HG03521 (cell line): Measurements from ENCODE around the gene LBHD2.

ENCODE experiments used
- ATAC-seq: cut with Tn5 transposase; IDR thresholded peaks from one replicate; pipeline ENCODE4 v1.9.1; 2021; ENCODE audit warnings: mild to moderate bottlenecking, moderate library complexity; ENCODE audit not compliant: unreplicated experiment

The LBHD2 gene

DNA sequence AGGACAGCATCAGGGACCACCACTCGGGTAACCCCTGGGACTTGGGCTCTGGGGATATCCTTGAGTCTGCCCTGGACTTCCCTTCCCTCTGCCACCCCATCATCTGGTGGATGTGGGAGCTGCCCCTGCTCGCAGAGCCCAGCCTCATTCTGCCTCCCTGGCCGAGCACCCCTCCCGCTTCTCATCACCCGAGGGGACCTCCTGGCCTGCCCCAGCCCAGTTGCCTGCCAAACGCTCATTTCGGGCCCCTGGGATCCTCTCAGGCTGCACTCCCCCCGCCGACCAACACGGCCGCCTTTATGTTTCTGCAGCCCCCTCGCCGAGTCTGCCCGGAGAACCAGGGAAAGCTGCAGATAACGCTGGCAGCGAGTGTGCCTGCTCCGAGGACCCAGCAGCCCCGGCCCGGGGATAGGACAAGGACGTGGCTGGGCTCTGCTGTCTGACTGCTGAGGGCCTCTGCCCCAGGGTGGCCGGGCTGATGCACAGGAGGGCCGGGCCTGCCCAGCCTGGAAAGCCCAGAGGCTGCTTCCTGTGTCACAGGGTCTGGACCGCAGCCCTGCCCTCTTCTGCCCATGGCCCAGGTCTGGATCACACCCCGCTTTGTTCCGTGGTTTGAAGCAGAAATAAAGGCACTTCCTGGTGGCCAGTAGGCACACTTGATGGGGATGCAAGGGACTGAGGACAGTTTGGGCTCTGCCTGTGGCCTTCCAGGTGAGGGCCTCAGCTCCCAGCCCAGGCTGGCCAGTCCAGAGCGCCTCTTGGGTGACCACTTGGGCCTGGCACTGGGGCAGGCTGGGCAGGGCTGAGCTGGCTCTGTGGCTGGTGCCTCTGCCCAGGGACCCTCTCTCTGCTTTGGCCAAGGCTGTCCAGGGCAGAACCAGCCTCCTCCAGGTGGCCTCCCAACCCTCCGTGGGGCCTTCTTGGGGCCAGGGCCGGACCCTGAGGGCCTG lies 5.7 kb downstream of the LBHD2 start:
- ATAC-seq = no peak

DNA sequence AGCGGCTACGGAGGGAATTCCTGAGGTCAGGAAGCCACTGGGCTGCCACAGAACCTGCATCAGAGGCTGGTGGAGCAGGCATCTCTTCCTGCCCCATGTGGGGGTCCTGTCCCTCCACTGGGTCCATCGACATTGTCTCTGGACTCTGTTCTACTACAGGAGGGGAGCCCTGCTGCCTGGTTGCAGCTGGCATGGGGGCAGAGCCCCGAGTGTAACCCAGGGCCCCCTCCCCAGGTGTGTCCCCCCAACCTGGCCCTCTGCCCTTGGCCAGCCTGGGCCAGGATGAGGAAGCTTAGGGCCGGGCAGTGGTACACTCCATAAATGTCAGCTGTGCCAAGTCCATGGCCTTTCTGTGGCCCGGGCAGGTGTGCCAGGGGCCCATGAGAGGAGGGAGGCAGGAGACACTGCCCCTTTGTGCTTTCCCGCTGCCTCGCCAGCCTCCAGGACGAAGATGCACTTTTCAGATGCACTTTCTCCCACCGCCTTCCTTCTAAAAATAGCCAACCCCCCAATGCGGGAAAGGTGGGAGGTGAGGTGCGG lies 6.5 kb downstream of the LBHD2 start:
- ATAC-seq = no peak

DNA sequence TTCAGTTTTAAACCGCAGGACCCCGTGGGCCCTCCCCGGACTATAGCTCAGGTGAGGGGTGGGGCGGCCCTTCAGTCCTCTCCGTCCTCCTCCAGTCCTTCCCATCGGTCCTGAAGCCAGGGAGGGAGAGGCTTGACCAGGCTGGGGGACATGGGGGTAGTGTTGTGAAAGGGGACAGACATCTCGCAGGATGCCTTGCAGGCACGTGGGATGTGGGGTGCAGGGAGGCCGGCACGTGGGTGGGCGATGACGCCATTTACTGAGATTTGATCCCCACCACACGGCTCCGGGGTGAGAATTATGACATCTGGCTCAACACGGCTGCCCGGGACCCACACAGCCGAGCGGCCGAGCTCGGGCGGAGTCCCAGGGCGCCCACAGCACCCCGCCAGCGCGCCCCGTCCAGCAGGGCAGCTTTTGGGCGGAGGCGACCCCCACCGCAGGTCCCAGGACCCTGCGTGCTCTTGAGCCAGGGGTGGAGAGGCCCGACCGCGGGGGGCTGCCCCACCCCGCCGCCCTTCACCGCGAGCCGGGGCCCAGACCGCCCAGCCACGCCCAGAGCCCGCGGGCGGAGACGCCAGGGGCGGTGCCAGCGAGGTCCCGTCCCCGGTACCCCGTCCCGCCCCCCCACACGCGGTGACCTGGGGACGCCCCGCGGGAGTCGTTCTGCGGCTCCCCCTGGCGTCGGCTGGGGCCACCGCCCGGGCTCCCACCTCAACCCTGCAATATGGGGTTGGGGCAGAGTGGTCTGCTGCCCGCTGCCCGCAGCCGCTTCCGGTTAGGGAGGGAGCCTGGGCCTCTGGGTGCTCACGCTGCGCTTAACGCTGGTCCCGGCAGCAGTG lies 7.3 kb downstream of the LBHD2 start:
- ATAC-seq = no peak

DNA sequence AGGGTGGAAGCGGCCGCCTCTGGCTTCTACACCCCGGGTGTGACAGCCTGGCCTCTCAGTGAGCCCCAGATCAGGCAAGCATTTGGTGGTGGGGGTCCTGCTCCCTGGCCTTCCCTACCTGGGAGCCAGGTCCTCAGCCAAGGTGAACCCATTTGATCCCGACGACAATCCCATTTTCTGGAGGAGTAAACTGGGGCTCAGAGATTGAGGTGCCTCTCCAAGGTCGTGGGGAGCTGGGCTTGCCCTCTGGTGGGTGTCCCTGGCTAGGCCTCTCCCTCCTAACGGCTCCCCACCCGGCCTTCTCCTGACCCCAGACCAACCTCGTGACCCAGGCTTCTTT lies 7.8 kb downstream of the LBHD2 start:
- ATAC-seq = no peak

DNA sequence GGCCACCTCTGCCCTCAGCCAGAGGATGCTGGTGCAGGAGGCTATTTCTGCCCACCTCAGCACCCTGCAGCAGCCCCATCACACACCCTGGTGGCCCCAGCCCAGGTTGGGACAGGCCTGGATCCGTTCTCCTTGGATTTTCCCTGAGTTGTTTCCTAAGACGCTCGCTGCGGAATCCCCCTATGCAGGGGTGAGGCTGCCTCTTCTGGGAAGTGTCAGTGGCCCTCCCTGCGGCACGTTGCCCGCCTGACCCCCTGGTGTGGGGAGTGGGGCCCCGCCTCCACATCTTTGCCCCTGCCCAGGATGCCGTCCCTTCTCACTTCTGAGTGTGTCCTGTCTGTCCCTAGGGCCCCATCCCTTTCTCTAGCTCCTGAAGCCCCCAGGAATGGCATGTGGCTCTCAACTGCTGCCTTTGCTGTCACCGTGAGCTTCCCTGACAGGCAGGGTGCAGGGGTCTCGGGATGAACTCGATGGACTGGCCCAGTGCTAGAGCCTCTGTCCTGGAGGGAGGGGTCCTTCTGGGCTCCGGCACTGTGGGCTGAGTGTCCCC lies 9.9 kb downstream of the LBHD2 start:
- no peak for ATAC-seq

DNA sequence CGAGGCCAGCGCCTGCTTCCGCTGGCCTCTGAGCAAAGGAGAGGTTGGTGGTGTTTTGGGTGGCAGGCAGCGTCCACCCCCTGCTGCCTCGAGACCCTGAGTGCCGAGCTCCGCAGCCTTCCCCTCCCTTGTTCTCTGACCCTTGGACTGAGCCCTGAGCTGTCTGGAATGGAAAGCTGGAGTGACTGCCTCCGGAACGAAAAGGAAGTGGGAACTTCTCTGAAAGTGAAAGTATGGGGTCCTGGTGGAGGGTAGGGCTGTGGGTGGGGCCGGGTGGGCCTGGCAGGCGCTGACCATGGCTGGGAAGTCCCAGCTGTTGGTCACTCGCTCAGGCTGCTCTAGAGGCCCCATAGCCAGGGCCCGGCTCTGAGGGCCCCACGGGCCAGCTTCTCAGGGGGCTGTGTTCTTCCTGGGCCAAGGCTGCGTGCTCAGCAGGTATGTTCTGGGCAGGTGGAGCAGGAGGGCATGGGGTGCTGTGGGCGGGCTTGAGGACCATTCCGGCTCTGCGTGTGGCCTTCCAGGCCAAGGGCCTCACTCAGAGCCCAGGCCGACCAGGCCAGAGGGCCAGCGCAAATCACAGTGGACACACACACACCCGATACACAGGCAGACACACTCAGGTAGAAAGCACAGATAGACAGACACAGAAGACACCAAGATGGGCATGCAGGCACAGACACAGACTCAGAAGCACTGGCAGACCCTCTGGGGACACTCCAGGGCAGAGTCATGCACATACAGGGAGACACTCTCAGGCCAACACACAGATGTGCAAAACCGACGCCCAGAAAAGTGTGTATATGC lies 10.6 kb downstream of the LBHD2 start, which contains the start of gene EXOC3L4:
EXOC3L4 (plus strand) TSS at position 320 of the 804 bp plus-strand sequence. CDS start 5,495 bp downstream, outside the sequence.
- no peak for ATAC-seq

DNA sequence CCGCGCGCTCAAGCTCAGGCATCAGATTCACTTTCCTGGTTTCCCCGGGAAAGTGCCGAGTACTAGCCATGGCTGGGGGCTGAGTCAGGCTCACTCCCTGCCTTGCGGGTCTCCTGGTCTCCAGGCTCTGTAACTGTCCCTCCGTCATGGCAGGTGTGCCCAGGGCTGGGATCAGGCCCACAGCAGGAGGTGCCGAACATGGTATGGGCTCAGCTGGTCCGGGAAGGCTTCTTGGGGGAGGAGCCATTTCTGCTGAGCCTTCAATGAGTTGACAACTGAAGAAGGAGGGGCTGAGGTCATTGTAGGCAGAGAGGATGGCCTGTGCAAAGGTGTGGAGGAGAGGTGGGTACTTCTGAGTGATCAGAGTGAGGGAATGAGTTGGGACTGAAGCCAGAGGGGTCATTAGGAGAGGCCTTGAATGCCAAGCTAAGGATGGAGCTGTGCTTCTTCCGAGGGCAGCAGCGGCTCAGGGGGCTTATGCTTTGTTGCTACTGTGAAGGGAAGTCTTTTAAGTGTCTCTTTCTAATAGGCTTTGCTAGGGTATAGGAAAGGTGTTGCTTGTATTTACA lies 11.3 kb downstream of the LBHD2 start:
- no peak for ATAC-seq

DNA sequence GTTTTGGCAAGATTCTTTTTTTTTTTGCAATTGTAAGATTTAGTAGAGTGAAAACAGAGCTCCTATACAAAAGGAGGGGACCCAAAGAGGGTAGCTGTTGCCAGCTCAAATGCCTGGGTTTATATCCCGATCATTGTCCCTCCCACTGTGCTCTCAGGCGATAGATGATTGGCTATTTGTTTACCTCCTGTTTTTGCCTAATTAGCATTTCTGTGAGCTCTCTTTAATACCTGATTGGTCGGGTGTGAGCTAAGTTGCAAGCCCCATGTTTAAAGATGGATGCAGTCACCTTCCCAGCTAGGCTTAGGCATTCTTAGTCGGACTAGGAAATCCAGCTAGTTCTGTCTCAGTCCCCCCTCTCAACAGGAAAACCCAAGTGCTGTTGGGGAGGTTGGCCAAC lies 12.4 kb downstream of the LBHD2 start:
- ATAC-seq = no peak

DNA sequence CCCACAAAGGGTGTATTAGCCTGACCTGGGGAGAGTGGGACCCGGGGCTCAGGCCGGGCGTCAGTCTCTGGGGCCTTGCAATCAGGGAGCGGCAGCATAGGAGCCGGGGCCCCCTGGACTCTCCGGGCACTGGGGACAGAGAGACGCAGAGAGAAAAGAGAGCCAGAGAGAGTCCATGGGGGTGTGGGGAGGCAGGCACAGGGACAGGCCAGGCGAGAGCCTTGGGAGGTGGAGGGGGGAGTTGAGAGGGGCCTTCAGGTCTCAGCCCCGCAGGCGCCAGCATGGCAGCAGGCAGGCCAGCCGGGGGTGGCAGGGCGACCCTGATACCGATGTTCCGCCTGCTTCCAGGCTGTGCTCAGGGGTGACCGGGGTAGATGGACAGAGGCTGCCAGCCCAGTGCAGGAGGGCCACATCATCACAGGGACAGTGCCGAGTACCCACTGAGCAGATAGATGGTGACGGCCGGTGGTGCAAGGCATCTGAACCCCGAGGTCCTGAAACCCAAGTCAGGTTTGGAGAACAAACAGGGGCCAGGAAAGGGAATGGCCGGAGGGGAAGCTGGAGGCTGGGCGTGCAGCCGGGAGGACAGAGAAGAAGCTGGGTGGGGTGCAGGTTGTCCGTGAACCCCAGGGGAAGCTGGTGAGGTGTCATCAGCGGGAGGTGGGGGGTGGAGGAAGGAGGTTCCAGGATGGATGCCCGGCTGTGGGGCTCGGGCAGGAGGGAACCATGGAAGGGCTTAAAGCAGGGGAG lies 13.4 kb downstream of the LBHD2 start:
- no peak for ATAC-seq

DNA sequence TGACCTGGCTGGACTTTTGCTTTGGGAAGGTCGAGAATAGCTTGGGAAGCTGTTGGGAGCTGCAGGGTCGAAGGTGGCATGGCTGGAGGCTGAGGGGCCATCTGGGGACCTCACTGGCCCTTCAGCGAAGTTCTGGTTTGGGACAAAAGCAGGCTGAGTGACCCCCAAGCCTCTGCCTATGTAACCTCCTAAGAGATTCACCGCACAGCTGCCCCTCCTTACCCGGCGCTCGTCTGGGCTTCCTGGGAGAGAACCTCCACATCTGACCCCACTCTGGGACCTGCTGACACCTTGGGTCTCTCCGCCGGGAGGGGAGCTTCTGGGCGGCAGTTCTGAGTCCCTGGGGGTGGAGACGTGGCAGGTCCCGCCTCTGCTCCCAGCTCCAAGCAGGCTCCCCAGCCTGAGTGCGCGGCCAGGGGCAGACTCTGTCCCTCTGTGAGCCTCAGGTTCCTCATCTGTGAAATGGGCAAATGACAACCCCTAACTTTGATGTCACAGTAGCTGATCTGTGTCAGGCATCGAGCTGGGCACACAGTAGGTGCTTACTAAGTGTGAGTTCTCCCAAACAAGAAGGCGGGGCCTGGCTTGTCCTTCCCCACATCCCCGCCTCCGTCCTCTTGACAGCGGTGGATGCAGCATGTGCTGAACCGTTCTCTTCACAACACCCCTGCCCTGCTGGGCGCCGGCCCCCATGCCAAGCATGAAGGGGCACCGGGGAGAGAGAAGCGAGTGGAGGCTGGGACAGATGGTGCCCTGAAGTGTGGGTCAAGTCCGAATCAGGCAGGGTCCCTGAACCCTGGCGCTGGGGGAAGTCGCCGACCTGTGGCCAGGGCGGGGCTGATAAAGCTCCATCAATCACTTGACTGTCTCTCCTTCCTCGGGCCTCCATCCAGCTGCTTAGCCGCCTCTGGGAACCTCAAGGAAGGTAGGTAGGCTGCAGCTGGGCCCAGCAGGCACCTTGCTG lies 14.3 kb downstream of the LBHD2 start:
- ATAC-seq = no peak

DNA sequence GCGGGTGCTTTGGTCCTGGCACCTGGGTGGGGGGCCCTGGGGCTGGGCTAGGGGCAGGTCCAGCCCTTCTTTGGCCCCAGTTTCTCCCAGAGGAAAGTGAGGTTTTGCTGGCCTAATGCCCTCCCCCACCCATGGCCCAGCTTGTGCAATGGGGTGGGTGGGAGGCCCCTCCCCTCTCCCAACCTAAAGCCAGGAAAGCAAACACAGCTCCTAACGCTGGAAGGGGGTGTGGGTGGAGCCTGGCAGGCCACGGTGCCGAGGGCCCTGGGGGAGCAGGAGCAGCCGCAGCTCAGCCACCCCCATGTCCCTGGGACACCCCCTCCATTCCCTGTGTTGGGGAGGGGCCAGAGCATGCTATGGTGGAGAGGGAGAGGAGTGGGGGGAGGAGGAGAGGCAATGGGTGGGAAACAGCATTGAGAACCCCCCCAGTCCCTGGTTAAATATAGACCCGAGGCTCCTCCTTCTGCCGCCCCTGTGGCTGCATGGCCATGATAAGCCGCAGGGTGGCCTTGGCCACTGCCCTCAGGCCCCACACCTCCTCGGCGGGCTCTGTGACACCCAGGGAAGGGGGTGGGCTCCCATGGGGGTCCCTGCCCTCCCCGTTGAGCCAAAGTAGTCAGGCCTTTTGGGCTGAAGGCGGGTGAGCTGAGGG lies 15.2 kb downstream of the LBHD2 start:
- no peak for ATAC-seq

DNA sequence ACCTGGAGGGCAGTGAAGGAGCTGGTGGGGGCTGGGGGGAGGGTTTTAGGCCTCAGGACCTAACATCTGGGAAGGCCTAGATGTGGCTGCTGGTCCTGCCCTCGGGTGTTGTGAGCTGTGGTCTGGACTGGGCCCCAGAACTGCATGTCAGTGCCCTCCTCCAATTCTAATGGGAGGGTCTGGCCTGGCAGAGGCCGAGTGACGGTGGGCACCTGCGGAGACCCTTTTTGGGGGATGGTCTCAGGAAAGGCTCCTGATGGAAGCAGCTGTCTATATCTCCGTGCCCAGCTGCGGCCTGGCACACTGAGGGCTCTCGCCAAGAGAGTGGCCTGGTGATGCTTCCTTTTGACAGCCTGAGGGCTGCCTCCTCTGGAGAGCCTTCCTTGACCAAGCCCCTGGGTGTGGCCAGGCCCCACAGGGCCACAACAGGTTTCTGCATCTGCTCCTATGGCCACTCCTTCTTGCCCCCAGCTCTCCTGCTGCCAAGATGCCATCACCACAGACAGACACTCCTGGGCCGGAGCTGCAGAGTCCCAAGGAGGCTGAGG lies 15.8 kb downstream of the LBHD2 start:
- ATAC-seq = no peak

DNA sequence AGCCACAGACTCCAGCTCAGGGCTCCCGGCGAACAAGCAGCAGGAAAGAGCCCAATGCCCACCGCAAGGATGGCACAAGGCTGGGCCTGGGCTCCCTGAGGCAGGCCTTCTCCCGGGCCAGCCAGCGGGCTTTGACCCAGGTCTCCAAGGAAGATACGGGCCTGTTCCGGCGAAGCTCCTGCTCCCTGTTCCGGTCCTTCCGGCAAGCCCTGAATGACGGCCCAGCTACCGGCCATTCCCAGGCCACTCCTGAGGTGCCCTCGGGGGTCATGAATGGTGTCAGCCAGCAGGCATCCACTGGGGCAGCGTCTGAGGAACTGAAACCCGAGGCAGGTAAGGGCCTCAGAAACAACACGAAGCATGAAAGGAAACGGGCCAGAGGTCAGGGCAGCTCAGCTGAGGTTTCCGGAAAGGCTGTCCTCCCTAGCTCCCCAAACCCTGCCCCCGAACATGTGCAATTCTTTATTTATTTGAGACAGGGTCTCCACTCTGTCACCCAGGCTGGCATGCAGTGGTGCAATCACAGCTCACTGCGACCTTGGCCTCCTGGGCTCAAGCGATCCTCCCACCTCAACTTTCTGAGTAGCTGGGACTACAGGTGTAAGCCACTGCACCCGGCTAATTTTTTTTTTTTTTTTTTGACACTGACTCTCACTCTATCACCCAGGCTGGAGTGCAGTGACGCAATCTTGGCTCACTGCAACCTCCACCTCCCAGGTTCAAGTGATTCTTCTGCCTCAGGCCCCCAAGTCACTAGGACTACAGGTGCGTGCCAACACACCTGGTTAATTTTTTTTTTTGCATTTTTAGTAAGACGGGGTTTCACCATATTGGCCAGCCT lies 16.5 kb downstream of the LBHD2 start:
- no peak for ATAC-seq

DNA sequence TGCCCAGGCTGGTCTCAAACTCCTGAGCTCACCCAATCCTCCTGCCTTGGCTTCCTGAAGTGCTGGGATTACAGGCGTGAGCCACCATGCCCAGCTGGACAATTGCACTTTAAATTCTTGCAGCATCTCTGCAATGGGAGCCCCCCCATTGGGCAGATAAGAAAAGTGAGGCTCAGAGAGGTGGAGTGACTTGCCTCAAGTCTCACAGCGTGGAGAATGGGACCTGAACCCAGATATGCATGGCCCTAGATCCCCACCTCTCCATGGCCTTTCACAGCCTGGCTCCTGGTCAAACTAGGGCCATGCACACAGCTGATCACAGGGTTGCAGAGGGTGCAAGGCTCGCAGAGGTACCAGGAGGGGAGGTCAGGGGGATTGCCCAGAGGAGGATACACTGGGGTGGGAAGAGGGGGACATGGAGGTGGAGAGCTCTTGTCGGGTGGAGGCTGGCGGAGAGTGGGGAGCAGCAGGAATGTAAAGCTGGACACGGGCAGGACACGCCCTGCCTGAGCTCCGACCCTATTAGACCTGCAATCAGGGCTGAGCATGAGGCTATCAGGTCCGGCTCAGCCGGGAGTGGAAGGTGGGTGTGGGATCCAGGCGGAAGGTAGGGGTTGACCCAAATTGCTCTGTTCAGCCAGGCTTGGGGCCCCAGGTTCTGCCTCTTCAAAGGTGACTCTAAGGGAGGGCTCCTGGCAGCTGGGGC lies 17.4 kb downstream of the LBHD2 start:
- ATAC-seq = no peak

DNA sequence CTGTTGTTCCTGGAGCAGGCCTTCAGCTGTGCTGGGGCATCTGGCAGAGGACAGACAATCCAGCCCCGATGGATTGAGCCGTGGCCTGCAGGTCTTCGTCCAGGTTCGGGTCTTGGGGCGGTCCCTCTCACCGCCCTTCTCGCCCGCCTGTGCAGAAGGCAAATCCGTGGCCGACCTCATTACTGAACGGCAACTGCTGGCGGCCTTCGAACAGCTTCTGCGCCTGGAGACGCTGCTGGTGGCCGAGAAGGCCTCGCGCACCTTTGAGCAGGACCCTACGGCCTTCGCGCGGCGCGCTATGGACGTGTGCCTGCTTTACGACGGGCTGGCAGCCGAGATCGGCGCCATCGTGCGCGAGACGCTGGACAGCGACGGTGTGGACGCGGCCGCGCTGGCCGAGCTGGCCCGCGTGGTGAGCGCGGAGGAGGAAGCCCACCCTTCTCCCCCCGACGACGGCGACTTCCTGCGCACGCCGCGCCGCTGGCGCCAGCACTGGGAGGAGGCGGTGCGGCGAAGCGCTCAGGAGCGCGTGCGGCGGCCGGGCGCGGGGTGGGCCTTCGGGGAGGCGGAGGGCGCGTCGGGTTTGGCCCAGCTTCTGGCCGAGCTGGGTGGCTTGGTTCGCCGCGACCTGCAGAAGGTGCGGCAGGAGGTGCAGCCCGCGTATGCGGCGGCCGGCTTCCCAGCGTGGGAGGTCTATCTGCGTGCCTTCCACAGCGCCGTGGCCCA lies 18.1 kb downstream of the LBHD2 start:
- ATAC-seq = no peak
